Cardiac septum (tissue), 1 donor: ENCODE data around the gene FSIP1. TPM values are rescaled to one million over a fixed set of nuclear protein-coding genes. Genes with fewer than 3 reads are reported as not detected.

Source experiments
- DNase-seq: peaks from one replicate; pipeline ENCODE4 v3.0.0-alpha.2; 2020; ENCODE audit warnings: low spot score
- intact Hi-C: fragments of 100-400 bp; cut with DNase I; formaldehyde crosslinking; loops from one replicate; pipeline ENCODE4 v1.14.0; 2022
- total RNA-seq: library from RNA; stranded (reverse); fragmentation: NEBNext Ultra II Directional; extraction: Animal tissue kit (Norgen Biotek cat#: 25700); gene quantifications from one replicate; pipeline ENCODE4 v1.2.1, GENCODE V29; 2021
- donor health status: DM: no; HTN: no; CAD: no.

Gene FSIP1
- total RNA-seq, 1 donor from 2014 or later = 2.0 TPM

- no peak for DNase-seq
- intact Hi-C loops = no loop called here
These were observed 228.5 kb downstream of the FSIP1 start for GRCh38 chr15:39553947-39554693.

- DNase-seq = no peak
- intact Hi-C loops = no loop called here
These were observed 230.1 kb downstream of the FSIP1 start for GRCh38 chr15:39552556-39552955.

GRCh38 chr15:39551476-39551875, 231.2 kb downstream of the FSIP1 start:
- intact Hi-C loops = no loop called here
- no peak for DNase-seq

Other genes starting within 250 kb of the FSIP1 start
- 283 TPM for gene THBS1, start 201.8 kb downstream of the FSIP1 start, total RNA-seq
- gene GPR176, start 137.4 kb upstream of the FSIP1 start, total RNA-seq = 2.7 TPM
- 20.9 TPM for gene EIF2AK4, start 151.3 kb upstream of the FSIP1 start, total RNA-seq